ENCODE data around the gene TNNC2. TPM values are rescaled to one million over a fixed set of nuclear protein-coding genes. Genes with fewer than 3 reads are reported as not detected.

TNNC2 gene
- total and polyA plus RNA-seq, 2 donors (not counting 3 experiments of a cell fraction or from before 2014, with no cell fraction given), result 0.26 TPM; not detected in 1

- no peak overlapping the region for H2AFZ ChIP-seq (ENCODE audit: low read depth, low read length)
- no TSS peak for BruUV-seq (replicated peaks)
- no peaks in the 10 kb centered on the region for H3K27me3 ChIP-seq (ENCODE audit: control insufficient read depth in 2 of 2, insufficient read depth in 2 of 2, low read length in 2 of 2)
- POLR2A ChIA-PET, result no interaction called here
- no peaks in the 10 kb centered on the region for H4K20me1 ChIP-seq (replicated peaks; ENCODE audit: control insufficient read depth, extremely low read depth, insufficient read depth, low read length)
- peaks cover 0 to 13% of the 10 kb centered on the region in 2 experiments for H3K36me3 ChIP-seq (ENCODE audit: control insufficient read depth in 2 of 2, extremely low read depth in 1 of 2, insufficient read depth in 2 of 2, low read length in 2 of 2)
- peaks cover 20% of the 10 kb centered on the region for H3K4me1 ChIP-seq (ENCODE audit: control insufficient read depth, extremely low read depth, insufficient read depth, low read length)
- TF ChIP-seq FOS (IDR thresholded peaks at IDR 0.05; ENCODE audit: borderline replicate concordance, insufficient read depth, low read length), result no peak
- no peak for TF ChIP-seq JUN (IDR thresholded peaks at IDR 0.05; ENCODE audit: borderline replicate concordance, insufficient read depth, insufficient read length, low read depth)
- TF ChIP-seq, protein P1, sequence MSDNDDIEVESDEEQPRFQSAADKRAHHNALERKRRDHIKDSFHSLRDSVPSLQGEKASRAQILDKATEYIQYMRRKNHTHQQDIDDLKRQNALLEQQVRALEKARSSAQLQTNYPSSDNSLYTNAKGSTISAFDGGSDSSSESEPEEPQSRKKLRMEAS (IDR thresholded peaks at IDR 0.05; ENCODE audit: insufficient read depth, insufficient read length), result no peak
- TF ChIP-seq POLR2A (IDR thresholded peaks at IDR 0.05; ENCODE audit: low read depth, low read length), result no peak
- TF ChIP-seq EZH2 (IDR thresholded peaks at IDR 0.05; ENCODE audit: borderline replicate concordance, low read depth, low read length, severe bottlenecking), result no peak
- no peak for TF ChIP-seq POLR2AphosphoS5 (IDR thresholded peaks at IDR 0.05; ENCODE audit: insufficient read depth, low read depth, low read length)
- no peak for TF ChIP-seq GATA2 (IDR thresholded peaks at IDR 0.05; ENCODE audit: insufficient read depth, insufficient read length, low read depth, low read length)
- TF ChIP-seq, protein P2, sequence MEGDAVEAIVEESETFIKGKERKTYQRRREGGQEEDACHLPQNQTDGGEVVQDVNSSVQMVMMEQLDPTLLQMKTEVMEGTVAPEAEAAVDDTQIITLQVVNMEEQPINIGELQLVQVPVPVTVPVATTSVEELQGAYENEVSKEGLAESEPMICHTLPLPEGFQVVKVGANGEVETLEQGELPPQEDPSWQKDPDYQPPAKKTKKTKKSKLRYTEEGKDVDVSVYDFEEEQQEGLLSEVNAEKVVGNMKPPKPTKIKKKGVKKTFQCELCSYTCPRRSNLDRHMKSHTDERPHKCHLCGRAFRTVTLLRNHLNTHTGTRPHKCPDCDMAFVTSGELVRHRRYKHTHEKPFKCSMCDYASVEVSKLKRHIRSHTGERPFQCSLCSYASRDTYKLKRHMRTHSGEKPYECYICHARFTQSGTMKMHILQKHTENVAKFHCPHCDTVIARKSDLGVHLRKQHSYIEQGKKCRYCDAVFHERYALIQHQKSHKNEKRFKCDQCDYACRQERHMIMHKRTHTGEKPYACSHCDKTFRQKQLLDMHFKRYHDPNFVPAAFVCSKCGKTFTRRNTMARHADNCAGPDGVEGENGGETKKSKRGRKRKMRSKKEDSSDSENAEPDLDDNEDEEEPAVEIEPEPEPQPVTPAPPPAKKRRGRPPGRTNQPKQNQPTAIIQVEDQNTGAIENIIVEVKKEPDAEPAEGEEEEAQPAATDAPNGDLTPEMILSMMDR (IDR thresholded peaks at IDR 0.05; ENCODE audit: extremely low read depth in 1 of 2, insufficient read depth in 1 of 2, low read depth in 1 of 2, low read length in 2 of 2), result no peak
- TF ChIP-seq MYC (IDR thresholded peaks at IDR 0.05; ENCODE audit: low read depth, low read length), result no peak
- no peaks in the 10 kb centered on the region for H3K9me1 ChIP-seq (replicated peaks; ENCODE audit: control insufficient read depth, extremely low read depth, insufficient read depth, low read length)
- no peak overlapping the region for H3K4me3 ChIP-seq (replicated peaks in 1 of 3; ENCODE audit: insufficient read depth in 1 of 3, low read depth in 1 of 3, low read length in 3 of 3)
- dilution Hi-C loops (cut with MboI; ENCODE audit: extremely low pct_ligation_motif_present, low sequenced_read_pairs), result no loop called here
- no peaks in the 10 kb centered on the region for H3K79me2 ChIP-seq (ENCODE audit: control insufficient read depth, insufficient read depth, low read length)
- no peaks in the 10 kb centered on the region for H3K9me3 ChIP-seq (replicated peaks; ENCODE audit: control insufficient read depth, insufficient read depth, low read length)
- H3K9ac ChIP-seq (replicated peaks; ENCODE audit: extremely low read depth, insufficient read depth, low read length), result no peak overlapping the region
- CTCF ChIA-PET, result interaction anchor here (1.8 kb wide), 1 partner anchor 13 kb away, joined by 5 read pairs; no protein-coding TSS in a partner anchor
- intact Hi-C loops (cut with micrococcal nuclease), result no loop called here
- FAIRE-seq (no peak), DNase-seq (ENCODE audit: low read depth, low spot score) (peak; percentile 69)
- no peak overlapping the region for H3K4me2 ChIP-seq (ENCODE audit: insufficient read depth, low read length)
- no peak overlapping the region for H3K27ac ChIP-seq (ENCODE audit: insufficient read depth, low read depth, low read length)
Observed at GRCh38 chr20:45836841-45837240, 9.7 kb upstream of the TNNC2 start.

All from endothelial cell of umbilical vein (primary cell).